ENCODE measurements around the gene THAP11.

- TF ChIP-seq TCF7L2 (IDR thresholded peaks at IDR 0.05; ENCODE audit: low read depth, low read length) (no peak), REST (IDR thresholded peaks at IDR 0.05; ENCODE audit: borderline replicate concordance in 1 of 2, low read depth in 1 of 2, low read length in 2 of 2) (no peak), SNAPC5 (CRISPR knock-in tag; IDR thresholded peaks at IDR 0.05; ENCODE audit: borderline replicate concordance) (no peak), ZNF343 (CRISPR knock-in tag; IDR thresholded peaks at IDR 0.05) (no peak), DNMT3B (CRISPR knock-in tag; conservative IDR thresholded peaks at IDR 0.05) (no peak), FOXK2 (IDR thresholded peaks at IDR 0.05) (no peak), POLR2AphosphoS5 (IDR thresholded peaks at IDR 0.05; ENCODE audit: low read depth, low read length) (no peak), SMARCC2 (IDR thresholded peaks at IDR 0.05) (no peak), ZNF224 (CRISPR knock-in tag; IDR thresholded peaks at IDR 0.05) (no peak), CTCF (CRISPR knock-in tag; IDR thresholded peaks at IDR 0.05) (no peak), ZNF318 (CRISPR knock-in tag; IDR thresholded peaks at IDR 0.05) (no peak), ZNF18 (CRISPR knock-in tag; IDR thresholded peaks at IDR 0.05; ENCODE audit: insufficient replicate concordance) (no peak)
These were observed 27.6 kb upstream of the THAP11 start for GRCh38 chr16:67814567-67814966.

All from HepG2 (cell line).